HepG2 (cell line): ENCODE data around the gene BRD1. TPM values are rescaled to one million over a fixed set of nuclear protein-coding genes. Genes with fewer than 3 reads are reported as not detected.

Source experiments
- ARID3A ChIP-seq: IDR thresholded peaks from 2 replicates; pipeline ENCODE4 v1.6.1; 2012; ENCODE audit warnings: low read depth, low read length, improper control_type of control experiment
- GABPB1 ChIP-seq: IDR thresholded peaks from 2 replicates; pipeline ENCODE4 v1.6.1; 2016; ENCODE audit warnings: mild to moderate bottlenecking, missing genetic modification reagents, moderate library complexity, missing compliant biosample characterization
- GPBP1L1 ChIP-seq: sonication (generic); formaldehyde crosslinking; IDR thresholded peaks from 2 replicates; pipeline ENCODE4 v1.5.0; 2020; ENCODE audit warnings: mild to moderate bottlenecking, missing genetic modification reagents
- HNRNPUL1 ChIP-seq: fragments of 200-400 bp; formaldehyde crosslinking; IDR thresholded peaks from 2 replicates; pipeline ENCODE4 v1.6.1; 2017; ENCODE audit warnings: low read depth, mild to moderate bottlenecking, low read length, moderate library complexity
- ISL2 ChIP-seq: sonication (generic); formaldehyde crosslinking; IDR thresholded peaks from 2 replicates; pipeline ENCODE4 v1.5.0; 2020; ENCODE audit warnings: missing genetic modification reagents
- JUND ChIP-seq: sonication (generic); formaldehyde crosslinking; IDR thresholded peaks from 2 replicates; pipeline ENCODE4 v1.8.0; 2022; ENCODE audit warnings: mild to moderate bottlenecking, missing genetic modification reagents
- NFE2L2 ChIP-seq: fragments of 150-350 bp; IDR thresholded peaks from 2 replicates; pipeline ENCODE4 v1.6.1; 2014; ENCODE audit warnings: low read length
- POLR2G ChIP-seq: fragments of 200-400 bp; formaldehyde crosslinking; IDR thresholded peaks from 2 replicates; pipeline ENCODE4 v1.6.1; 2018; ENCODE audit warnings: mild to moderate bottlenecking, low read depth, low read length, moderate library complexity
- TFAP4 ChIP-seq: sonication (generic); IDR thresholded peaks from 2 replicates; pipeline ENCODE4 v1.6.1; 2016; ENCODE audit warnings: low read depth, borderline replicate concordance
- ZNF619 ChIP-seq: sonication (generic); formaldehyde crosslinking; IDR thresholded peaks from 2 replicates; pipeline ENCODE4 v1.4.0; 2020; ENCODE audit warnings: mild to moderate bottlenecking, missing genetic modification reagents
- ZNF792 ChIP-seq: IDR thresholded peaks from 2 replicates; pipeline ENCODE4 v1.6.1; 2016
- polyA plus RNA-seq, 8 experiments: library from polyadenylated mRNA; depleted of rRNA in 3 of 8; stranded (reverse) in 7 of 8; unstranded in 1 of 8; fragments of >200 nt; fragmentation: Illumina TruSeq in 4 of 8; extraction: Trizol in 4 of 8; gene quantifications; 2 replicates each; pipeline versions ENCODE4 v1.2.1 to v1.2.3, GENCODE V29; 2011 to 2016; ENCODE audit warnings: low read depth in 4 of 8, missing spikeins in 1 of 8, mixed read lengths in 1 of 8; ENCODE audit not compliant: insufficient read depth in 1 of 8
- total RNA-seq, 5 experiments: library from RNA; depleted of rRNA; stranded (reverse); fragments of >200 nt; fragmentation: Illumina TruSeq; extraction: Trizol; gene quantifications; 2 replicates each; pipeline ENCODE4 v1.2.3, GENCODE V29; 2016; ENCODE audit warnings: low read depth in 1 of 5

The BRD1 gene
- total and polyA plus RNA-seq, 2 of the 13 experiments (the other 11 are each of a cell fraction or from before 2014, with no cell fraction given), result 5.1 to 12.0 TPM

- TF ChIP-seq ARID3A, result no peak
- TF ChIP-seq POLR2G, result no peak
- TF ChIP-seq ZNF792 (CRISPR knock-in tag), result no peak
- no peak for TF ChIP-seq HNRNPUL1
- TF ChIP-seq ISL2 (CRISPR knock-in tag), result no peak
- TF ChIP-seq GPBP1L1 (CRISPR knock-in tag), result no peak
- no peak for TF ChIP-seq NFE2L2
- no peak for TF ChIP-seq ZNF619 (CRISPR knock-in tag)
- no peak for TF ChIP-seq GABPB1 (CRISPR knock-in tag)
- TF ChIP-seq TFAP4, result peak; percentile 59; the same call in 1 of the 2 replicates
- TF ChIP-seq JUND (CRISPR knock-in tag), result no peak
These were observed 14.8 kb downstream of the BRD1 start (continued) for GRCh38 chr22:49812838-49813237.
